PFSK-1 (cell line): ENCODE data around the gene HIKESHI.

Source experiments
- FOXP2 ChIP-seq: optimal IDR thresholded peaks from 2 replicates; pipeline ENCODE3; 2011; ENCODE audit warnings: borderline replicate concordance, control low read depth, inconsistent platforms; ENCODE audit not compliant: insufficient read depth; ENCODE audit errors: extremely low read length, extremely low read depth
- POLR2AphosphoS5 ChIP-seq: IDR thresholded peaks from 2 replicates; pipeline ENCODE4 v1.6.1; 2012; ENCODE audit warnings: low read depth, mild to moderate bottlenecking, control low read depth, low read length, moderate library complexity
- SIN3A ChIP-seq: IDR thresholded peaks from 2 replicates; pipeline ENCODE4 v1.6.1; 2012; ENCODE audit warnings: mild to moderate bottlenecking, low read length, moderate library complexity, borderline replicate concordance; ENCODE audit not compliant: insufficient read depth
- TAF1 ChIP-seq: IDR thresholded peaks from 2 replicates; pipeline ENCODE4 v1.6.1; 2012; ENCODE audit warnings: low read length, control low read depth, borderline replicate concordance; ENCODE audit not compliant: insufficient read depth
- TF ChIP-seq, protein P1 (sequence below), 2 experiments: IDR thresholded peaks; 2 replicates each; pipeline versions ENCODE4 v1.6.1 to v1.8.0; 2011 to 2012; ENCODE audit warnings: low read depth in 2 of 2, low read length in 2 of 2, control low read depth in 1 of 2, inconsistent platforms in 1 of 2, mild to moderate bottlenecking in 1 of 2, moderate library complexity in 1 of 2; ENCODE audit not compliant: insufficient read depth in 1 of 2

DNA sequence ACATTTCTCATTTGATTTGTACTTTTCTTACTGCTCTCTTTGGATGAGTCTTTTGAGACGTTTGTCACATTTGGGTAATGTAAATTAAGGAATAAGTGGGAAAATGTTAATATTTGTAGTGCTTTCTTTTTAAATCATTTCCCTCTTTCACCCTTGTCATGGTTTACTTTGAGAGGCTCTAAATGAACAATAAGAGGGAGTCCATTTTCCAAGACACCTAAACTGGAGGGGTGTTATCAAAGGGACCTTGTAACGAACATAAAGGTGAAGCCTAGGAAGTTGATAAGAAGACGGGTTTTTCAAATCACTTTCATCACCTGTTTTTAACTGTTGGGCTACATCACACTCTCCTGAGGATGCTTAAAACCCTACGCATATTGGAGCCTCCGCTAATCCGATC lies 45.4 kb upstream of the HIKESHI start:
- no peak for TF ChIP-seq POLR2AphosphoS5
- TF ChIP-seq SIN3A = no peak
- TF ChIP-seq, protein P1, sequence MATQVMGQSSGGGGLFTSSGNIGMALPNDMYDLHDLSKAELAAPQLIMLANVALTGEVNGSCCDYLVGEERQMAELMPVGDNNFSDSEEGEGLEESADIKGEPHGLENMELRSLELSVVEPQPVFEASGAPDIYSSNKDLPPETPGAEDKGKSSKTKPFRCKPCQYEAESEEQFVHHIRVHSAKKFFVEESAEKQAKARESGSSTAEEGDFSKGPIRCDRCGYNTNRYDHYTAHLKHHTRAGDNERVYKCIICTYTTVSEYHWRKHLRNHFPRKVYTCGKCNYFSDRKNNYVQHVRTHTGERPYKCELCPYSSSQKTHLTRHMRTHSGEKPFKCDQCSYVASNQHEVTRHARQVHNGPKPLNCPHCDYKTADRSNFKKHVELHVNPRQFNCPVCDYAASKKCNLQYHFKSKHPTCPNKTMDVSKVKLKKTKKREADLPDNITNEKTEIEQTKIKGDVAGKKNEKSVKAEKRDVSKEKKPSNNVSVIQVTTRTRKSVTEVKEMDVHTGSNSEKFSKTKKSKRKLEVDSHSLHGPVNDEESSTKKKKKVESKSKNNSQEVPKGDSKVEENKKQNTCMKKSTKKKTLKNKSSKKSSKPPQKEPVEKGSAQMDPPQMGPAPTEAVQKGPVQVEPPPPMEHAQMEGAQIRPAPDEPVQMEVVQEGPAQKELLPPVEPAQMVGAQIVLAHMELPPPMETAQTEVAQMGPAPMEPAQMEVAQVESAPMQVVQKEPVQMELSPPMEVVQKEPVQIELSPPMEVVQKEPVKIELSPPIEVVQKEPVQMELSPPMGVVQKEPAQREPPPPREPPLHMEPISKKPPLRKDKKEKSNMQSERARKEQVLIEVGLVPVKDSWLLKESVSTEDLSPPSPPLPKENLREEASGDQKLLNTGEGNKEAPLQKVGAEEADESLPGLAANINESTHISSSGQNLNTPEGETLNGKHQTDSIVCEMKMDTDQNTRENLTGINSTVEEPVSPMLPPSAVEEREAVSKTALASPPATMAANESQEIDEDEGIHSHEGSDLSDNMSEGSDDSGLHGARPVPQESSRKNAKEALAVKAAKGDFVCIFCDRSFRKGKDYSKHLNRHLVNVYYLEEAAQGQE (IDR thresholded peaks at IDR 0.05; ENCODE audit: insufficient read depth in 1 of 2, low read depth in 2 of 2, low read length in 2 of 2) = no peak
- TF ChIP-seq TAF1 = no peak
- TF ChIP-seq FOXP2 = no peak
